Measurements from ENCODE around the gene PTPRA. TPM values are rescaled to one million over a fixed set of nuclear protein-coding genes. Genes with fewer than 3 reads are reported as not detected.

Gene PTPRA
- total RNA-seq, 1 experiment from 2014 or later = 47.2 TPM

DNA sequence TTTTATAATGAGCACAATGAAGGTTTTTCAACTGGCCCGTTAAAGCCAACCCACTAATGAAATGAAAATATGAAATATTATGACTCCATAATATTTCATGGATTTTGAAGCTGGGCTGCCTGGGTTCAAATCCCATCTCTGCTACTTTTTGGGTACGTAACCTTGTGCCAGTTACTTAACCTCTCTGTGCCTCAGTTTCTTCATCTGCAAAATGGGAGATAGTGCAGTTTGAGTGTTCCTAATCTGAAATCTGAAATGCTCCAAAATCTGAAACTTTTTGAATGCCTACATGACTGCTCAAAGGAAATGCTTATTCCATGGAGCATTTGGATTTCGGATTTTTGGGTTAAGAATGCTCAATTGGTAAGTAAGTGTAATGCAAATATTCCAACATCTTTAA is 29.5 kb downstream of the PTPRA start:
- H3K36me3 Mint-ChIP-seq = peaks cover 25% of the 10 kb centered on the region
- POLR2A ChIA-PET = no interaction called here
- H3K27me3 Mint-ChIP-seq (ENCODE audit: low read depth) = no peaks in the 10 kb centered on the region; the same call in 1 of the 2 replicates
- no peak overlapping the region for H3K27ac Mint-ChIP-seq
- CTCF ChIA-PET = interaction anchor here (1.2 kb wide), 1 partner anchor 15 kb away, joined by 3 read pairs; no protein-coding TSS in a partner anchor
- no peak overlapping the region for H3K4me3 Mint-ChIP-seq
- TF ChIP-seq ZNF263 (CRISPR knock-in tag; IDR thresholded peaks at IDR 0.05; ENCODE audit: low read depth) (no peak), USF2 (CRISPR knock-in tag; IDR thresholded peaks at IDR 0.05) (no peak), ATF6 (CRISPR knock-in tag; IDR thresholded peaks at IDR 0.05) (no peak)
- ATAC-seq = no peak
- no peak for DNase-seq (ENCODE audit: low spot score)
- no peaks in the 10 kb centered on the region for H3K4me1 Mint-ChIP-seq
- peaks cover 14% of the 10 kb centered on the region for H3K9me3 Mint-ChIP-seq

DNA sequence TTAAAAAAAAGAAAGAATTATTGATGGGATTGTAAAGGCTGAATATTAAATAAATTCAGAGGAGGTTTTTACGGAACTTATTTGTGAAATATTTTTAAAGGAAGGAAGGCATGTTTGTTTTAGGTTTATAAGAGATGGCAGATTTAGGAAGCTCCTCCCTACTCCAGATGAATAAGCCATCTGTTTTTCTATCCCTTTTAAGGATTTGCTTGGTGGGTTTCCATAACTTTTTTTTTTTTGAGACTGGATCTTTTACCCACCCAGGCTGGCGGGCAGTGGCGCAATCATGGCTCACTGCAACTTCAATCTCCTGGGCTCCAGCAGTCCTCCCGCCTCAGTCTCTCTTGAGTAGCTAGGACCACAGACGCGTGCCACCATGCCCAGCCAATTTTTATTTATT is 30.4 kb downstream of the PTPRA start:
- Mint-ChIP-seq H3K27me3 (ENCODE audit: low read depth) (no peaks in the 10 kb centered on the region; the same call in 1 of the 2 replicates), H3K27ac (no peak overlapping the region), H3K36me3 (peaks cover 25% of the 10 kb centered on the region), H3K4me3 (no peak overlapping the region), H3K9me3 (peaks cover 14% of the 10 kb centered on the region), H3K4me1 (no peaks in the 10 kb centered on the region)
- ATAC-seq (no peak), DNase-seq (ENCODE audit: low spot score) (no peak)
- POLR2A ChIA-PET = no interaction called here
- TF ChIP-seq E2F1 (CRISPR knock-in tag; IDR thresholded peaks at IDR 0.05) (no peak), HMGA2 (CRISPR knock-in tag; IDR thresholded peaks at IDR 0.05) (no peak), TCF7 (CRISPR knock-in tag; IDR thresholded peaks at IDR 0.05; ENCODE audit: low read depth) (no peak), NR2C2 (CRISPR knock-in tag; IDR thresholded peaks at IDR 0.05) (no peak), ZNF671 (CRISPR knock-in tag; IDR thresholded peaks at IDR 0.05) (no peak), USF1 (CRISPR knock-in tag; IDR thresholded peaks at IDR 0.05) (no peak), ETV6 (CRISPR knock-in tag; IDR thresholded peaks at IDR 0.05) (no peak), KAT7 (CRISPR knock-in tag; IDR thresholded peaks at IDR 0.05; ENCODE audit: borderline replicate concordance) (no peak), E2F5 (CRISPR knock-in tag; IDR thresholded peaks at IDR 0.05) (no peak), NFATC4 (CRISPR knock-in tag; IDR thresholded peaks at IDR 0.05) (no peak), PRRX2 (CRISPR knock-in tag; IDR thresholded peaks at IDR 0.05) (no peak), FOXJ3 (CRISPR knock-in tag; IDR thresholded peaks at IDR 0.05; ENCODE audit: borderline replicate concordance) (no peak), ZNF396 (CRISPR knock-in tag; IDR thresholded peaks at IDR 0.05; ENCODE audit: borderline replicate concordance) (no peak), SOX15 (CRISPR knock-in tag; IDR thresholded peaks at IDR 0.05) (no peak), RORB (CRISPR knock-in tag; IDR thresholded peaks at IDR 0.05) (no peak), JAZF1 (CRISPR knock-in tag; IDR thresholded peaks at IDR 0.05) (no peak)
- TF ChIP-seq, protein P1, sequence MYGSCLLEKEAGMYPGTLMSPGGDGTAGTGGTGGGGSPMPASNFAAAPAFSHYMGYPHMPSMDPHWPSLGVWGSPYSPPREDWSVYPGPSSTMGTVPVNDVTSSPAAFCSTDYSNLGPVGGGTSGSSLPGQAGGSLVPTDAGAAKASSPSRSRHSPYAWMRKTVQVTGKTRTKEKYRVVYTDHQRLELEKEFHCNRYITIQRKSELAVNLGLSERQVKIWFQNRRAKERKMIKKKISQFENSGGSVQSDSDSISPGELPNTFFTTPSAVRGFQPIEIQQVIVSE (CRISPR knock-in tag; IDR thresholded peaks at IDR 0.05; ENCODE audit: borderline replicate concordance) = no peak
- TF ChIP-seq, protein P2, sequence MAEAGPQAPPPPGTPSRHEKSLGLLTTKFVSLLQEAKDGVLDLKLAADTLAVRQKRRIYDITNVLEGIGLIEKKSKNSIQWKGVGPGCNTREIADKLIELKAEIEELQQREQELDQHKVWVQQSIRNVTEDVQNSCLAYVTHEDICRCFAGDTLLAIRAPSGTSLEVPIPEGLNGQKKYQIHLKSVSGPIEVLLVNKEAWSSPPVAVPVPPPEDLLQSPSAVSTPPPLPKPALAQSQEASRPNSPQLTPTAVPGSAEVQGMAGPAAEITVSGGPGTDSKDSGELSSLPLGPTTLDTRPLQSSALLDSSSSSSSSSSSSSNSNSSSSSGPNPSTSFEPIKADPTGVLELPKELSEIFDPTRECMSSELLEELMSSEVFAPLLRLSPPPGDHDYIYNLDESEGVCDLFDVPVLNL (CRISPR knock-in tag; IDR thresholded peaks at IDR 0.05; ENCODE audit: borderline replicate concordance, low read depth) = no peak
- TF ChIP-seq, protein P3, sequence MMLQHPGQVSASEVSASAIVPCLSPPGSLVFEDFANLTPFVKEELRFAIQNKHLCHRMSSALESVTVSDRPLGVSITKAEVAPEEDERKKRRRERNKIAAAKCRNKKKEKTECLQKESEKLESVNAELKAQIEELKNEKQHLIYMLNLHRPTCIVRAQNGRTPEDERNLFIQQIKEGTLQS (CRISPR knock-in tag; conservative IDR thresholded peaks at IDR 0.05) = no peak
- CTCF ChIA-PET = interaction anchor here (1.2 to 1.3 kb wide), 2 partner anchors 14 to 31 kb away, joined by 3 read pairs; partner anchors contain the start of gene PTPRA

All from WTC11 (cell line).